GM19328 (cell line): ENCODE data around the gene PTPRT.

ENCODE experiments used
- ATAC-seq: cut with Tn5 transposase; IDR thresholded peaks from one replicate; pipeline ENCODE4 v1.9.1; 2021; ENCODE audit warnings: mild to moderate bottlenecking, moderate library complexity; ENCODE audit not compliant: unreplicated experiment

Gene PTPRT

DNA sequence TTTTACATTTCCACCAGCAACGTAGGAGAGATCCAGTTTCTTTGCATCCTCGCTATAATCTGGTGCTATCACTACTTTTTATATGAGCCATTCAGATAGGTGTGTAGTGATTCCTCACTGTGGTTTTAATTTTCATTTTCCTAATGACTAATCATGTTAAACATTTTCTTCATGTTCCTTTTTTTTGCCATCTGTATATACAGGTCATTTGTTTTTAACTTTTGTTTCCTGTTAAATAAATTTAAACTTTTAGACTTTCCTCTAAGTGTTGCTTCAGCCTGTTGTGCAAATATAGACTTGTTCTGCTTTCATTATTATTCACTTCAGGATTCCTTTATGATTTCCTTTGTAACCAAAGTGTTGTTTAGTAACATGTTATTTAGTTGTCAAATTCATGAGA lies 697.4 kb downstream of the PTPRT start:
- no peak for ATAC-seq

DNA sequence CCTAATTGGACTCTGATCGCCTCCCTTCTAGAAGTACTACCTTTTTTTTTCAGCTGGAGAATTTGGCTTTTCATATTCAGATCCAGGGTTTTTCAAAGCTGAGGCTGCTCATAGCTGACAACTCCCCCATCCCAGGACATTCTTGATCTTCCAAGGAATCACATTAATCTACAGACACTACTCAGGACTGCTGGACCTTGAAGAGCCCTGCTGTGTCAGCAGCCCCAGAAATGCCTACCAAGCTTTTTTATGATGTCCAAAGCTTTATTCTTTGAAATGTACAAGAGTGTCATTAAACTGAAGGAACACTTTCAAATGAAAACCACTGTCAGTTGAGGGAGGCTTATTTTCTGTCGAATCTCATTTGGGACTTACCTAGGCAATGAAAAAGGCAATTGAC lies 704.1 kb downstream of the PTPRT start:
- ATAC-seq = no peak

- no peak for ATAC-seq
Observed at GRCh38 chr20:42484790-42485375, 704.8 kb downstream of the PTPRT start.

GRCh38 chr20:42484335-42484734 lies 705.4 kb downstream of the PTPRT start:
- ATAC-seq = no peak

DNA sequence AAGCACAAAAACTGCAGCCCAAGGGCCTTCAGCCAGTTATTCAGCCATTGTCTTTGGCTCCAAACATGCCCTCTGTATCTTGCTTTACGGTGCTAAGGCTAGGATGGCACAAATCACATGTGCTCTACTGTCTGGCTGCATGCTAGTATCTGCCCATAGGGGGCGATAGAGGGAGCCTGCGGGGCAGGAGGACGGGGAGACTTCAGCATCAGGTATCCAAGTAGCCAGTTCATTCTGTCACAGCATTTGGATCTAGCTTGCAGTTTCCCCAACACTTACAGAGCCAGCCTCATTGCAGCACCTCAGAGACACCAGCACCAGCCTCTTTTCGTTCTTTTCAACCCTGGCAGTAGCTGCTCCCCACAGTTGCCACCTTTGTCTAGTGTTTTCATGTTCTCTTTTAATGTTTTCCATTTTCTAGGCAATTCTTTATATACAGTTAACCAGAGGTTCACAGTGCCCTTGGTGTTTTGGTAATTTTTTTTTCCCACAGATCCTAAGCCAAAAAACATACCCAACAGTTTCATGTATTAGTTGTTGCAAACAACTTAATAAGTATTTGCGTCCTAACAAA lies 705.9 kb downstream of the PTPRT start:
- no peak for ATAC-seq

DNA sequence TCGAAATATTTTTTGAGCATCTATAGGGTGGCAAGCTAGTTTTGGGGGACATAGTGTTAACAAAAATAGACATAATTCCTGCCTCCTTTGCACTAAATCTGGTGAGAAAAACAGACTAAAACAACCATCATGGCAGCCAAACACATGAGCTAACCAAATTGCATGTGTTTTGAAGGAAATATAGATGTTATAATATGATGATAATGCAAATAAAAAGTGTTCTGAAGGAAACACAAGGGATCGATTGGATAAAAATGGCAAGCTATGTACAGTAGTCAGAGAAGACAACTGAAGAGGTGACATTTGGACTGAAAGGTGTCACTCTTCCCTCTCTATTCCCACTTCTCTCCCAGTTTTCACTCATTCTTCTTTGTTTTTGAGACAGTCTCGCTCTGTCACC lies 706.9 kb downstream of the PTPRT start:
- no peak for ATAC-seq

DNA sequence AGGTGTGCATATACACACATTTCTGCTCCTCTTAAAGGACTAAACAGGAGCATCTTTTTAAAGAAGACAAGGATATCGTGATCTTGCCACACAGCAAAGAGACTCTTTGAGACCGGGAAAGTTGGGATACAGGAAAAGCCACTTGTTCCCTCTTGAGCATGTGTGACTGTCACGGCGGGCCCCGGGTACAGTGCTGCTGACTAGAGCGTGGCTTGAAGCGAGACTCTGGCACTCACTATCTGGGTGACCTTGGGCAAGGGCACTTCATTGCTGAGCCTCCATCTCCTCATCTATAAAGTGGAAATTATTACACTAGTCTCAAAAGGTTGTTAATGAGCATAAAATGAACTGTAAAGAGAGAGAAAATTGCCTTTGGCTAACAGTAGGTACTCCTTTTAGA lies 713.9 kb downstream of the PTPRT start:
- no peak for ATAC-seq

DNA sequence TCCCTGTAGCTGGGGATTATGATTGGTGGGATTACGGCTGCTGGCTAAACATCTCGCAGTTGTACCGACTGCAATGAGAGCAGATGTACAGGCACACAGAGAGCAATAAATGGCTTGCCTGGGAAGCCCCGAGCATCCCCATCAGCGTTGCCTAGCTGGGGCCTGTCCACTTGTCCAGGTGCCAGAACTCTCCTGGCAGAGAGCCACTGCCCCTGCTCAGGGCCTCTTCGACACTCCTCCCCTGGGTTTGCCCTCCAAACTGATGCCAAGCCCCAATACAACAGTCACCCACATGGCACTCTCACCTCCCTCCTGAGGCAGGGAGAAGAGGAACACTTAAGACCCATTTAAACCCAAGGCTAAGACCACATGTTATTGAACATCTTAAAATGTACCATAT lies 715.1 kb downstream of the PTPRT start:
- ATAC-seq = no peak

DNA sequence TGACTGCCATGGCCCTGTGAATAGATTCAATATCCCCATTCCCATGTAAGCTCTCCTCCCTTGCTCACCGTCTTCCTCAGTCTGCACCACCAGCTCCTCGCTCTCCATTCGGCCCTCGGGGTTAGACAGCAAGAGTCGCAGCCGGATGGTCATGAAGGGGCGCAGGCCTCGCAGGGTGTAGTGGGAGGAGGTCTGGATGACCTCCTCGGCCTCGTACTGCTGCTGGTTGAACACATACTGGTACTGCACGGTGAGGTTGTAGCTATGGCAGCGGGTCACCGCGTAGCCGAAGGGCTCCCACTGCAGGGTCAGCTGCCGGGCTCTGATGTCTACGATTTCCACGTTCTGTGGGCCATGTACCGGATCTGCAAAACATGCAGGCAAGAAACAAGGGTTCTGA lies 717.5 kb downstream of the PTPRT start:
- ATAC-seq = no peak

DNA sequence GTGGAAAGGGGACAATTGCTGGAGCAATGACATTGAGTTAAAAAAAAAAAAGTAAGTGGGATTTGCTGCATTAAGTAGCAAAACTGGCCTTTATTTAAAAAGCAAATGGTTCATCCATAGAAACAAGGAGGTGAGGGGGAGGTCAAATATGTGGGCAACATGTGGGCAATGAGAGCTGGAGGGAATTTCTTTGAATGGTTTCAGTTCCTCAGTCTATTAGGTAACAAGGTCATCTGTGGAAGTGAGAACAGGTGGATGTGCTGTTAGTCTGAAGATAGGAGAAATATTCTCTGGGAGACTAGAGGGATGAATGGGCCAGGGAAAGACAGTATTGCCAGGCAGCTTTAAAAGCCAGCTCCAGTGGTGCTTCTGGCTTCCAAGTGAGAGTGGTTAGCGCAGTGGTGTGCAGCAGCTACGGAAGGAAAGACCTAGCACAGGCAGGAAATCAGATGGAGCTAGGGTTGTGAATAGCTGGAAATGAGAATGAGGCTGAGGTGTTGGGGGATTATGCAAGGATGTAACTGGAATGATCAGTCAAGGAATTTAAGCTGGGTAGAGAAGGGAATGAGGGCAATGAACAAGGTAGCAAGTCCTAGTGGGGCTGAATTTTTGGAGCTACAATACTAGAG lies 727.6 kb downstream of the PTPRT start:
- ATAC-seq = no peak

- no peak for ATAC-seq
Observed at GRCh38 chr20:42461291-42461690, 728.4 kb downstream of the PTPRT start.

- no peak for ATAC-seq
Observed at GRCh38 chr20:42447270-42447669, 742.4 kb downstream of the PTPRT start.

- ATAC-seq = no peak
Observed at GRCh38 chr20:42444799-42445198, 744.9 kb downstream of the PTPRT start.

GRCh38 chr20:42443200-42443599 lies 746.5 kb downstream of the PTPRT start:
- ATAC-seq = no peak

- no peak for ATAC-seq
Observed at GRCh38 chr20:42442716-42443115, 747.0 kb downstream of the PTPRT start.

DNA sequence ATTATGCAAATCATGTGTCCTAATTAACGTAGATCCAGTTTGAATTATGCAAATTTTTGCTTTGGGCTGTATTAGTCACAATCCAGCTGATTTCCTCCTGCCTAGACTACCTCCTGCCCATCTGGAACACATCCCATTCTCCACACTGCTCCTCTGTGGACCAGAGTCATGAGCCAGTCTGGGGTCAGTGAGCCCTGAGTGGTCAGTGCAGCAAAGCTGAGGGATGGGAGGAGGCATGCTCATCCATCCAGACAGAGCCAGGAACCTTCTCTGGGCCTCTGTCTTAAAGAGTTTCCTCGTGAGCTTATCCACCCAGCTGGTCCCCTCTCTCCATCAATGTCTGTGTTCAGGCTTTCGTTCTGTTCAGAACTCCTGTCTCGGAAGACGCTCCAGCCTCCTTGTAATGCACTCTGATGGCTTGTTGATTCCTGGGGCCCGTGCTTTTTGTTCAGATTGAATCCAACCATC lies 747.8 kb downstream of the PTPRT start:
- ATAC-seq = no peak

DNA sequence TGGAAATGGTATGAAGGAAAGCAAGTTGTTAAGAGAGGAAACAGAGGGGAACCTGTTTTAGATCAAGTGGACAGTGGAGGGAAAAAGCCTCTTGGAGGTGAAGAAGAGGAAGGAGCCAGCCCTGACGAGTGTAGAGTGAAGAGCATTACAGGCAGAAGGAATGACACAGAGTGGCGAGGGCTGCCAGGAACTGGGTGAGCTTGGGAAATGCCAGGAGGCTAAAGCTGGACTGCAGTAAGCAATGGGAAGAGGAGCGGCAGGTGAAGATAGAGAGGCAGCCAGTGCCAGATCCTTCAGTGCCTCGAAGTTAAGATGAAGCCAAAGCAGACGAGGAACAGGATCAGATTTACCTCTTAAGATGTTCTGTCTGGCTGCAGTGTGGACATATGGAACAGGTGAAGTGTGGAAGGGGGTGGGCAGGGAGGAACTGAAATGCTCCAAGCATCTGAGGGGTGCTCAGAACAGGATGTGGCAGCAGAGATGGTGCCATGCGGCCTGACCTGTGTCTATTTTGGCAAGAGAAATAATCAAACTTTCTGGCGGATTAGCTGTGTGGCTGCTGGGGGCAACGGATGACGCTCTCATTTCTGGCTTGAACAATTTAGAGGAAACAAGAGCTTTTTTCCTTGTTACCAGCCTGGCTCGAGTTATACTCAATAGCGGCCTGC lies 748.4 kb downstream of the PTPRT start:
- no peak for ATAC-seq

DNA sequence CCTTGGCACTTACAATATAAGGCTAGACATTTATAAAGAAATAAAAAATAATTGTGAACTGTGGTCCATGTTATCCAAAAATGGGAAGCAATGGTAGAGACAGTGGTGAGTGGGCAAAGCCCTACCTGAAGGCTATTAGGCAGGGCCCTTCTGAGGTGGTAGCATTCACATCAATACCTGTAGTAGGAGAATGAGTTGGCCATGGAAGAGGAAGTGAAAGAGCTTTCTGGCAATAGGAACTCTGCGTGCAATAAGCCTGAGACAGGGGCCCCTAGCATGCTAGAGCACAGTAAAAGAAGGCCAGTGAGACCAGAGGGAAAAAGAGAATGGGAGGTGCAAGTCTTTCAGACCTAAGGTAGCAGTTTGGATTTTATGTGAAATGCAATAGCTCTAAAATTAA lies 754.5 kb downstream of the PTPRT start:
- ATAC-seq = peak; percentile 80

DNA sequence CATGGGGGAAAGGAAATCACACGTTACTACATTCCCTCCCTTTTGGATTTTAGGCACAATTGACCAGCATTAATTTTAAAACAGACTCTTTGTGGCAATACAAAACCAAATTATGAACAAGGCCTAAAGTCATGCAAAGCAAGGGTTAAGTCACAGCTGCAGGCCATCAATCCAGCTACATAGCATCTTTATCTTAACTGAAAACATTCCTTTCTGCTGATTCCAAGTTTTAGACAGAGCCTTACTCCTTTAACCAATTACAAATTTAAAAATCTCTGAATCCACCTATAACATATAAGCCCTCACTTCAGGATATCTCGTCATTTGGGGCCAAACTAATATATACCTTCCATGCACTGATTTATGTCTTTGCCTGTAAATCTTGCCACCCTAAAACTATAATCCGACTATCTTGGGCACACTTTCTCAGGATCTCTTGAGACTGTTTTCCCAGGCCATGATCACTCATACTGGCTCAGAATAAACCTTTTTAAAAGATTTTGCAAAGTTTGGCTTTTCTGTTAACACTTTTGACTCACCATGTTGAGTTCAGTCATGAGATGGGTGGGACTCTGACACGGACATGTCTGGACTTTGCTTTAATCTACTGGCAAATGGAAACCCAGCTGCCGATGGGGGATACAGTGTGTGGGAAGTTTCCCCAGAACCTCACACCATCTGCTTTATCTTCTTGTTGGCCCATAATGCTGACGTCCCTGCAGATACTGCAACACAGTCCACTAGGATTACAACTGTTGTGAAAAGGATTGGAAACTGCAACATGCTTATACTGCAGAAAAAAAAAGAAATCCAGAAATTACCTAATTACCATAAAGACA lies 757.0 kb downstream of the PTPRT start:
- no peak for ATAC-seq

DNA sequence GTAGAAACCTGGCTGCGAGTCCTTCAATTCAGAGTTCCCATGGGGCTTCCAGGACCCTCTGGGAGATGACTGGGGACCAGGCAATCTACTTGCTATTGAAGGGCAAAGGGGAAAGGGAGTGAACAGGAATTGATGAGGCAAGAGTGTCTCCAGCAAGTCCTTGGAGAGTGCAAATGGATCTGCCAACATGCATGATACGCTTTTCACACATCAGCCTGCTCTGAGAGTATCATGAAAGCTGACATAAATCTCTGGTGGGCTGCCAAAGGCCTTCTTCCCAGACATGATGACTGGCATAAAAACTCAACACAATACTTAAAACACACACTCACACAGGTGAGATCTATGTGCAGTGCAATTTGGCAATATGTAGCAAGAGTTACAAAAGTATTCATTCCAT lies 759.1 kb downstream of the PTPRT start:
- no peak for ATAC-seq

- ATAC-seq = no peak
Observed at GRCh38 chr20:42429761-42430458, 759.8 kb downstream of the PTPRT start.
